Measurements from ENCODE around the gene TAGAP.
"Not testable (repeated sequence)": the region's sequence is repeated elsewhere in the genome, so short reads cannot be mapped to it uniquely, and the experiment has no call there.

Gene TAGAP

DNA sequence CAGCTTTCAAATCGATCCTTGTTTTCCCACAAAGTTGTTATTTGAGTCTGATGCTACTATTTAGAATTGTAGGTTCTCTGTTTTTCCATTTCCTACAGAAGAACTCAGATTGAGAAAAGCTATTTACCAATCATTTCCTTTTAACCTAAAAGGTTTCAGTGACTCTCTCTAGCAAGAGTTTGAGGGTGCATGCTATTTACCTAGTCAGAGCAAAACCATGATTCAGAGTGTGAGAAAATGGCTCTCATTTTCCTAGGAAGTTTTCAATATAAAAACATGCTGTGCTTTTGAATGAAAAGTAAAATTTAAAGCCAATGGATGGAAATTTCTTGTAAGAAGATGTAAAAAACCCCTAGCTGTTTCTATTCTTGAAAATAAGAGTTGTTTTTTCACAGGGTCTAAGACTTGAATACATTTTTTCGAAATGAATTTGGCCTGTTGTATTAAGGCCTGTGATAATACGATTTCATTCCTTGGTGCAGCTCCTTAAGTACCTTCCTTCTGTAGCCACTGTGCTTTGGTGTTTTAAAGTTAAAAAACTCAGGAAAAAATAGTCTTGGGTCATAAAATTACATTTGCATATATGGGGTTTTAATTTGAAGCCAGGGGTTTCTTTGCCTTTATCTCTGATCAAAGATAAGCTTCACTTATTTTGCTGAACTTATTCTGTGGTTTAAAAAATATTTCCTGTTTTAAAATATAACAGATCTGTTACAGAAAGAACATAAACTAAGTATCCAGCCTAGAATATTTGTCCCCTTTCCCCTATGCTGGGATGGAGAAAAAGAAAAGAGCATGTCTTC lies 26.8 kb downstream of the TAGAP start:
- no peak for DNase-seq
- intact Hi-C loops (cut with DNase I) = no loop called here

DNA sequence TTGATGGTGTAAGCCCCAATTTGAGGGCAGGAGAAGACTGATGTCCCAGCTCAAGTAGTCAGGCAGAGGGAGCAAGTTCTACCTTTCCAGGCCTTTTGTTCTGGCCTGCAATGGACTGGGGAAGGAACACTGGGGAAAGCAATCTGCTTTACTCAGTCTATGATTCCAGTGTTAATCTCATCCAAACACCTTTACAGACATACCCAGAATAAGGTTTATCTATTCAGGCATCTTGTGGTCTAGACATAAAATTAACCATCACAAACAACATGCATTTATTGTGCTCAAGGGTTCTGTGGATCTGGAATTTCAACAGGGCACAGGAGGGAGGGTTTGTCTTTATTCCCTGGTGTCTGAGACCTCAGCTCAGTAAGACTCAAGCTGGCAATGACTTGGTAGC lies 30.4 kb downstream of the TAGAP start:
- DNase-seq = no peak
- intact Hi-C loops (cut with DNase I) = no loop called here

DNA sequence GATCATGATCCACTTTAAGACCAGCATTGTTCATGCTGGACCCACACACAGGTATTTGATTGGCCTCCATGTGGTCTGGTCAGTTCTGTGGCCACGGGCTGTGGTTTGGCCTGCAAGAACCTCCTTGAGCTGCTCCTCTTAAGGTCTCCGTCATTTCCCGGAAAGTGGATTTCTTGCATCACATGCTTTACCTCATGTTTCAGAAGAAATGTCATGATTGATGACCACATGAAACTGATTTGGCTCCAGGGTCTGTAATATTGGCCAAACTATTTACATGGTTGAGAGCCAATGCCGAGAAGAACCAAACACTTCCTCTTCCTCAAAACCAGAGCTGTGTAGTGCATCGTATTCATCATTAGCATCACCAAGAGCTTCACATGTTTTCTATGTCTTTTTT lies 31.6 kb downstream of the TAGAP start:
- no peak for DNase-seq
- intact Hi-C loops (cut with DNase I) = no loop called here

DNA sequence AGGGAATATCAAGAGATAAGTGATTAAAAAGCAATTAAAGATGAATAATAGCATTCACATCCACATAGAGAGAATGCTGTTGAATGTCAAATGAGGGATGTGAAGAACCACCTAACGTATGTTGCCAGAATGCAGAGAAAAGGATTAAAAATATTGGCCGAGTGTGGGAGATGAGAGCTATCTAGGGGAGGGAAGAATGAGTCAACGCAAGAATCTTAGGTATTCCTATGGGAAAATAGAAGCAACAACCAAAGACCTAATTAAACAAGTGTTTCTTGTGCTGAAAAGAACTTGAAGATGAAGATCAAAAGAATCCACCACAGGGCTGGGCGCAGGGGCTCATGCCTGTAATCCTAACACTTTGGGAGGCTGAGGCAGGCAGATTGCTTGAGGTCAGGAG lies 32.6 kb downstream of the TAGAP start:
- DNase-seq = no peak
- intact Hi-C loops (cut with DNase I) = no loop called here

DNA sequence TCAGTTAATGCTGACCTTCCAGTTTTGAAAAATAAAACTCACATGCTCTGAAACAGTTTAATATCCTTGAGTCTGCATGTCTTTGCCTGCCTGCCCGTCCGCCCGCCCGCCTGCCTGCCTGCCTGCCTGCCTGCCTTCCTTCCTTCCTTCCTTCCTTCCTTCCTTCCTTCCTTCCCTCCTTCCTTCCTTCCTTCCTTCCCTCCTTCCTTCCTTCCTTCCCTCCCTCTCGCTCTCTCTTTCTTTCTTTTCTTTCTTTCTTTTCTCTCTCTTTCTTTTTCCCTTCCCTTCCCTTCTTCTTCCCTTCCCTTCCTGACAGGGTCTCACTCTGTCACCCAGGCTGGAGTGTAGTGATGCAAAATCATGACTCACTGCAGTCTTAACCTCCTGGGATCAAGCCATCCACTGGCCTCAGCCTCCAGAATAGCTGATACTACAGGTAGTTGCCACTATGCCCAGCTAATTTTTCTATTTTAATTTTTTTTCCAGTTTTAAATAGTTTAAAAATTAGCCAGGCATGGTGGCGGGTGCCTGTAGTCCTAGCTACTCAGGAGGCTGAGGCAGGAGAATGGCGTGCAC lies 34.7 kb downstream of the TAGAP start:
- intact Hi-C loops (cut with DNase I); DNase-seq: not testable (repeated sequence)

DNA sequence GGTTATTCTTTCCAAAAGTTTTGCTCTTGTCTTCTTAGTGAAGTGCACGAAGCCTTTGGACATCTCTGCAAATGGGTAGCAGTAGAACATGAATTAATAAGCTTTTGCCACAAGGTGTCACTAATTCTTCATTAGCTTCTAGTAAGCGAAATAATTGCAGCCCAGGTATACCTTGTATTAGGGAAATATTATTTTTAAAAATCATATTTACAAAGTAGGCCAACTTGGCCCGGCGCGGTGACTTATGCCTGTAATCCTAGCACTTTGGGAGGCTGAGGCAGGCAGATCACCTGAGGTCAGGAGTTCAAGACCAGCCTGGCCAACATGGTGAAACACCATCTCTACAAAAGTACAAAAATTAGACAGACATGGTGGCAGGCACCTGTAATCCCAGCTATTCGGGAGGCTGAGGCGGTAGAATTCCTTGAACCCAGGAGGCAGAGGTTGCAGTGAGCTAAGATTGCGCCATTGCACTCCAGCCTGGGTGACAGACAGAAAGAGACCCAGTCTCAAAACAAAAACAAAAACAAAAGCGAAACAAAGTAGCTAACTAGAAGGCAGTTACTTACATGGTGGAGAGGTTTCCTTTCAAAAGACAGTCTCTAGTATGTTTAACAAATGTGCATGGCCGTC lies 36.0 kb downstream of the TAGAP start:
- intact Hi-C loops (cut with DNase I) = loop anchor here (10.0 kb wide), 1 partner anchor 96 kb away; no protein-coding TSS in a partner anchor

DNA sequence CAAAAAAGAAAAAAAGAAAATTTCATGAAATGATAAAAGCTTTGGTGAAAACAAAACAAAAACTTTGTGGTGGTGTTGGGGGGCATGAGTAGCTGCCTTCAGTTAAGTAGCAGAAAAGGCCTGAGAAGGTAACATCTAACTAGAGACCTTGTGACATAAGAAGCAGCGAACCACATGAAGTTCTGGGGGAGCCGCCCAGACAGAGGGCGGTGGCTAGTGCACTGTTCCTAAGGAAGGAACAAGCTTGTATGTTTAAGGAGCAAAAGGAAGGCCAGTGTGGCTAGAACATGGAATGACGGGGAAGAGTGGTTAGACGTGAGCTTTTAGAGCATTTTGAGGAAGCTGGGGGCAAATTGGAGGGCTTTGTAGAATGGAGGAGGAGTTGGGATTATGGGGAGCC lies 37.3 kb downstream of the TAGAP start:
- DNase-seq = no peak
- intact Hi-C loops (cut with DNase I) = loop anchor here (10.0 kb wide), 1 partner anchor 97 kb away; no protein-coding TSS in a partner anchor

More for the DNA sequence above, 36.0 kb downstream of the TAGAP start:
- no peak for DNase-seq

DNA sequence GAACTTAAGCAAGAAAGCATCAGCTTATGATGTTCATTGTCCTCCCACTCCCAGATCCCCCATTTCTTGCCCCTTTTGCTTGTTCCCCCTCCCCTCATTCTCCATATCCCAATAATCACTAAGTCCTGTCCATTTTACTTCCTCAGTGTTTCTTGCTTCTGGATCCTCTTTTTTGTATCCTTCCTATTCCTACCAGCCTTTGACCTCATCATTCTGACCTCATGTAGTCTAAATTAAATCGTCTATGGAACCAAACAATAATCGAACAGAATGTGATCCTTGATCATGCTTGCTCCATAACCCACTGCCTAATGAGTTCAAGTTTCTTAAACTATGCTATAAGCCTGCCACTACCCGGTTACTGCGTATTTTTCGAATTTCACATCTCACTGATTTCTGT lies 39.4 kb downstream of the TAGAP start:
- intact Hi-C loops (cut with DNase I) = loop anchor here (10.0 kb wide), 1 partner anchor 99 kb away; no protein-coding TSS in a partner anchor
- DNase-seq = no peak

DNA sequence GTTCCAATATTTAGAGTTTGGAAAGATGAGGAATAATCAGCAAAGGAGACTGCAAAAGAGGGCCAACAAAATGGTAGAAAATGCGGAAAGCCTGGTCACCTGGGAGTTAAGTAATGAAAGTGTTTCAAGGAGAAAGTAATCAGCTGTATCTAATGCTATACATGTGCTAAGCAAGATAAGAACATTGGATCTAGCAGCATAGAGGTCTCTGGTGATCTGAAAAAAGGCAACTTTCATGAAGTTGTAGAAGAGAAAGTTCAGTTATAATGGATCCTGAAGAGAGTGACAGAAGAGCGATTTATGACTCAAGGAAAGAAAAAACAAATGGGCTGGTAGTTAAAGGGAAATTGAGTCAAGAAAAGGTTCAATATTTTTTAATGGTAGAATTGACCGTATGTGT lies 40.2 kb downstream of the TAGAP start:
- DNase-seq = no peak
- intact Hi-C loops (cut with DNase I) = loop anchor here (10.0 kb wide), 1 partner anchor 100 kb away; no protein-coding TSS in a partner anchor

DNA sequence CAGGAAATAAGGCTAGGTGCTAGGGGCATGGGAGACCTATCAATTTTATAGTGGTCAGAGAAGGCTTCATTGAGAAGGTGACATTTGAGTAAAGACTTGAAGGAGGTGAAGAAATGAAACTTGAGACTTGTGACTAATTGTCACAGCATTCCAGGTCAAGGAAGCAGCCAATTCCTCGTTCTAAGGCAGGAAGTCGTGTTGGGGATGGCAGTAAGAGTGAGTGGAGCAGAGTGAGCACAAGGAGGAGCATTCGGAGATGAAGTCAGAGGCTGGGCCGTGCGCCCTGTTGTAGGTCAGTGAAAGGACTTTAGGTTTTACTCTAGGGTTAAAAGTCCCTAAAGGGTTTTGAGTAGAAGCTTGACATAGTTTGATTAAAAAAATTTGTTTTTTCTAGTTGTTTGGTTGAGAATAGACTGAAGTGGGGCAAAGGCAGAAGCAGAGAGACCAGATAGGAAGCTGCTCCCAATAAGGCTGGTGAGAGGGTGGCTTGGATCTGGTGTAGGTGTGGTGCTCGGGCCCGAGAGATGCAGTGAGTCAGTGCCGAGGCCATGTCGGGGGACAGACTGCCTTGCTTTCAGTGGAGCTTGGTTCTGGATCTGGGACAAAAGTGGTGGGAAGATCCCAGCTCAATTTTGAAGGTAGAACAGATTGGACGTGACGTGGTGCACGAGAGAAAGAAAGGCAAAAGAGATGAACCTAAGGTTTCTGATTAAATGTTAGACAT lies 42.2 kb downstream of the TAGAP start:
- peak in 5 of 10 donors; percentile 17 to 87 (median 39) for DNase-seq
- intact Hi-C loops (cut with DNase I) = loop anchor here (10.0 kb wide), 1 partner anchor 102 kb away; no protein-coding TSS in a partner anchor

DNA sequence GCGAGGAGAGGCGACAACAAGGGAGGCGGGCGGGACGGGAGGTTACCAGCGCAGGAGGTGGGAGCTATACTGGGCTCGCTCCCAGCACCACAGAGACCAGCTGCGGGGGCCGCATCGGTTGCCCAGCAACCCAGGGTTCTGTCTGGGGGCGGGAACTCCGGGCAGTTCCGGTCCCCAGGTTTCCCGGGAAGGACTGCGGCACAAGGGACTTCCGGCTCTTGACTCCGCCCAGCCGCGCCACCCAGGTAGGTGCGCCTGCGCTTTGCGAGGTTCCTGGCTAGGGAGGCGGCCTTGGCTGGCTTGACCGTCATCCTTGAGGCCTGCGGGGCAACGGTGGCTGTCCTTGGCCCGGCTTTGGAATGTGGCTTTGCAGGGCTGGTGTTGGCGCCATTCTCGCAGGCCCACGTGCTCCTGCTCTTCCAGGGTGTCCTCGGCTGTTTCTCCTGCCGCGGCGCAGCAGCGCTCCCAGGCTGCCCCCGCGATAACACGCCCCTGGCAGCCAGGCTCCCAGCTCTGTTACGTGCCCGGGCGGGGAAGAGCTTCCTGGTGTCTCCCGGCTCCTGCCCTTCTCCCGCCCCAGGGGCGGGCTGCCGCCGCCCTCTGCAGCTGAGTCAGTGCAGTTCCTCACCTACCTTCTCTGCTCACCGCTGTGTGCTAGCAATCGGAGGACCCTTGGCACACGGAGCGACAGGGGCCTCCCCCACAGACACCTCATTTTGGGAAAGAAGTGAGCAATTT lies 45.0 kb downstream of the TAGAP start, which contains the start of gene RSPH3:
Gene RSPH3 (minus strand): TSS at position 537 of the 738 bp plus-strand sequence. CDS start 652 bp downstream, outside the sequence.
- intact Hi-C loops (cut with DNase I) = loop anchor here (10.0 kb wide), 1 partner anchor 105 kb away; no protein-coding TSS in a partner anchor
- peak; percentile 79 to 99 (median 92) for DNase-seq

DNA sequence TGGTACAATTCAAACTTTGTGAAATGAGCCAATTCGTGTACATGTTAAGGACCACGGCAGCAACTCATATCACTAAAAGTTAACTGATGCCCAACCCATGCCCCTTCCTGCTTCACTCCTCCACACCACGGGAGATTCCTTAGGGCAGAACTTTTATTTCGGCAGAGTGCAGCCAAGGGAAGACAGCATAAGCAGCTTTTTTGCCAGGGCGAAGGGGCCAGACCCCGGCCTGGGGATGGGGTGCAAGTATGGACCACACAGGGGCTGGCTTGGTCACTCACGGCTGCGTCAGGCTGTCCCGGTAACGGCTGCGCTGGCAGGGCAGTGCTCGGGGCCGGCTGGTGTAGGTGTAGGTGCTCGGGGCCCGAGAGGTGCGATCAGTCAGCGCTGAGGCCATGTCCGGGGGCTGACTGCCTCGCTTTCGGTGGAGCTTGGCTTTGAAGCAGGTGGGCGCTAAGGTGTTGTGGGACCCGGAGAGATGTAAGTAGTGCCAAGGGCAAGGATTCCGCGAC lies 45.6 kb downstream of the TAGAP start:
- DNase-seq = peak in 2 of 10 donors; percentile 8 to 90
- intact Hi-C loops (cut with DNase I) = no loop called here

DNA sequence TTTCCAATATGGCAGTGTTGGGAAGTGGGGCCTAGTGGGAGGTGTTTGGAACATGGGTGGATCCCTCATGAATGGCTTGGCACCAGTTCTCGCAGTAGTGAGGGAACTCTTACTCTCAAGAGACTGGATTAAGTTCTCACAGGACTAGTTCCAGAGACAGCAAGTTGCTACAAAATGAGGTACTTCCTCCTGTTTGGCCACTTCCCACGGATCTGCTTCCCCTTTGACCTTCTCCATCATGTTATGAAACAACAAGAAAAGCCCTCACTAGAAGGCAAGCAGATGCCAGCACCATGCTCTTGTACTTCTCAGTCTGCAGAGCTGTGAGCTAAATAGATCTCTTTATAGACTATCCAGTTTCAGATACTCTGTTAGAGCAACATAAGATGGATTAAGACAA lies 47.9 kb downstream of the TAGAP start:
- DNase-seq = no peak
- intact Hi-C loops (cut with DNase I) = no loop called here

DNA sequence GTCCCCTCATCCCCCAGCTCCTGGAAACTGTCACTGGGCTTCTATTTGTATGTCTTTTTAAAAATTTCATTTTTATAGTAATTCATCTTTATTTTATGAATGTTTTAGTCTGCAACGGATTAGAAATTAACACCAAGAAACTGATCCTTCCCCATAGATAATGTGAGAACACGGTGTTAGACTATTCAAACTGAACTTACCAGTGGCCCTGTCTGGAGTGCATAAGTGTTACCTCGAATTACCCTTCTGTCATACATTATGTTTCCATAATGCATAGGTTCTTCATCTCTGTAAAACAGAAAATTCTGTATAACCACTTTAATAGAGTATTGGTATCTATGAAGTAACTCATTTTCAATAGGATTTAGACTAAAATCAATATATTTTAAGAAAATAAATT lies 51.2 kb downstream of the TAGAP start:
- DNase-seq = no peak
- intact Hi-C loops (cut with DNase I) = no loop called here

DNA sequence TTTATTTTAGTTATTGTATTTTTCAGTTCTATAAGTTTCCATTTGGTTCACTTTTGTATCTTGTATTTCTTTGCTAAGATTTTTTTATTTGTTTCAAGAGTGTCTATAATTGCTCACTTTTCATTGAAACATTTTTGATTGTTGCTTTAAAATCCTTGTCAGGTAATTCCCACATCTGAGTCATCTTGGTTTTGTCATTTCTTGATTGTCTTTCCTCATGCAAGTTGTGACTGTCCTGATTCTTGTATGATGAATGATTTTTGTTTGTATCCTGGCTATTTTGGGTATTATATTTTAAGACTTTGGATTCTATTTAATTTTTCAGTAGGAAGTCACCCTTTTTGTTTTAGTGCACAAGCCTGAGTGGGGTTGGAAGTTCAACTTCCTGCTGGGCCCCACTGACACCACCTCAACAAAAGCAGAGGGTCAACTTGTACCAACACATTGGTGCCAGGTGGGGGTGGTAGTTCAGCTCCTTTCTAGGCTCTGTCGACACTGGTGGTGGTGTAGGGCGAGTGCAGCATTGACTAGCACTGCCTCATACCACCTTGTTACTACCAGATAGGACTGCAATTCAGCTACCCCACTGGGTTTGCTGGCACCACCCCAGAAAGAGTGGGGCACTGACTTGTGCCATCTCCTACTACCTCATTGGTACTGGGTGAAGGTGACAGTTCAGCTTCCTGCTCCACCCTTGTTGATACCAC lies 53.6 kb downstream of the TAGAP start:
- DNase-seq = no peak
- intact Hi-C loops (cut with DNase I) = no loop called here

DNA sequence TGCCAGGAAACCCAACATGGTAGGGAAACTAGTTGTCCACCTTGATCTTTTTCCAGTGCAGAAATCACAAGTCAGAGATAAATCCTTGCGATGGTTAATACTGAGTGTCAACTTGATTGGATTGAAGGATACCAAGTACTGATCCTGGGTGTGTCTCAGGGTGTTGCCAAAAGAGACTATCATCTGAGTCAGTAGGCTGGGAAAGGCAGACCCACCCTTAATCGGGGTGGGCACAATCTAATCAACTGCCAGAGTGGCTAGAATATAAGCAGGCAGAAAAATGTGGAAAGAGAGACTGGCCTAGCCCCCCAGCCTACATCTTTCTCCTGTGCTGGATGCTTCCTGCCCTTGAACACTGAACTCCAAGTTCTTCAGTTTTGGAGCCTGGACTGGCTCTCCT lies 55.1 kb downstream of the TAGAP start:
- intact Hi-C loops (cut with DNase I); DNase-seq: not testable (repeated sequence)

DNA sequence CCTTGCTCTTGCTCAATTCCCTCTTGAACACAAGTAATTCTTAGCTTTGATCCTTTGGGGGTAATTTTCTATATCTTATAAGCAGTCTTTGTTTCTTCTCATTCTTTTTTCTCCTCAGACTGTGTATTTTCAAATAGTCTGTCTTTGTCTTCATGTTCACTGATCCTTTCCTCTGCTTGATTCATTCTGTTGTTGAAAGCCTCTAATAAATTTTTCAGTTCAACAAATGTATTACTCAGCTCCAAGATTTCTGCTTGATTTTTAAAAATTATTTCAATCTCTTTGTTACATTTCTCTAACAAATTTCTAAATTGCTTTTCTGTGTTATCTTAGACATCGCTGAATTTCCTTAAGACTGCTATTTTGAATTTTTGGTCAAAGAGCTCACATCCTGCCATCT lies 56.3 kb downstream of the TAGAP start:
- DNase-seq = no peak
- intact Hi-C loops (cut with DNase I) = no loop called here

DNA sequence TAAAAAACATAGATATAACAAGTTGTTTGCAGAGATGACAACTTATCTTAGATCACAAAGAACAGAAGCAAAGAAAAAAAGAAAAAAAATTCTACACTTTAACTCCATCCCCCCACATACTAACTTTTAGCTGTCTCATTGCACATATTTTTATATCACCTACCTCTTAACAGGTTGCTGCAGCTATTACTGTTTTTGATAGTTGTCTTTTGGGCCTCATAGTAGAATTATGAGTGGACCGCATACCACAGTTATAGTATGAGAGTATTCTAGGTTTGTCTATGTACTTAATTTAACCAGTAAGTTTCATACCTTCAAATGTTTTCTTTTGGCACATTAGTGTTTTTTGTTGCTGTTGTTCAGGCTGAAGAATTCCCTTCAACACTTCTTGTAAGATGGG lies 57.1 kb downstream of the TAGAP start:
- intact Hi-C loops (cut with DNase I) = no loop called here
- DNase-seq = no peak
